NOMO-1 (cell line): ENCODE measurements around the gene AMBP.

Source experiments
- DNase-seq, 2 experiments: peaks; one replicate each; lab custom pipeline; 2025; ENCODE audit not compliant: unreplicated experiment in 2 of 2; lab: John Stamatoyannopoulos, UW

Gene AMBP

DNA sequence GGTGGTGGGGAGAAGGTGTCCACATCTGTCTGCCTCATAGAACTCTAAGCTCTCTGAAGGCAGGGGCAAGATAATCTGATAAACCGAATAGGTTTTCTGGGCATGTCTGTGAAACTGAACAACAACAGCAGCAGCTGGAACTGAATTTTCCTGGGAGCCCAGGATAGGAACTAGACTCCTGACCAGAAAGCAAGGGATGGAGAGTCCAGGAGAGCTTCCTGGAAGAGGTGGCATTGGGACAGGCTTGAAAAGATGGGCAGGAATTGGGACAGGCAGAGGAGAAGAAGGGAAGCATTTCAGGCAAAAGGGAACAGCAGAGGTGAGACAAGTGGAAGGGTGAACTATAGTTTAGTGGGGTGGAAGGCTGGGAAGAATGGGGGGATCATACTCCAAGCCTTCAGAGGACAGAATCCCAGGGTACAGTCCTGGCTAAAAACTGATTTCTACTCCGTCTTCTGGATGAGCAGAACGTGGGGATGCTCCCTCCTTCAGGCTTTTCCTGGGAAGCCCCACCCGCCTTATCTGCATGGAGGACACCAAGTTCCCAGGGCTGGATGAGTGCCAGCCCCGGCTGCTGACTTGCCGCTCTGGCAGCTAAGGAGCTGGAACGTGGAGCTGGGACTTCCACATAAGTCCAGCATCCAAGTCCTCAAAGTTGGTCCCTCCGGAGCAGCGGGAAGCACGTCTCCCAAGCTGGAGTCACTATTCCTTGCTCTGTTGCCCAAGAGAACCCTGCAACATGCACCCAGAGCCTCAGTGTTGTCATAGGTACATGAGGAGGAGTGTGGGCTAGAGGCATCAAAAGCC lies 34.9 kb upstream of the AMBP start:
- DNase-seq: no peak

DNA sequence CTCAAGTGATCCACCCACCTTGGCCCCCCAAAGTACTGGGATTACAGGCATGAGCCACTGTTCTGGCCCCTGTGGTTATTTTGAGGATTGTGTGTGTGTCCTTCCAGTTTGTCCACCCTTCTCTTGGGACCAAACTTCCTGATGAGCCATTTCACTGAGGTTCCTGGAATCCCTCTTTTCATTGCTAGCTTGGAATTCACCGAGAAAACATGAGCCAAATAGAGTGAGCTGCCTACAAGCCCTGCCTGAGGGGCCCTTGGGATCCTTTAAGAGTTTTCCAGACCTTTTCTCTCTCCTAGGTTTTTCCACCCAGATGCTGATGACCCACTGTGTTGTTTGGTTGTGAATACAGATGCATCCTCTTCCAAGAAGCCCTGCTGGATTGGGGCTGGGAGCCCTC lies 34.2 kb upstream of the AMBP start:
- DNase-seq: no peak

DNA sequence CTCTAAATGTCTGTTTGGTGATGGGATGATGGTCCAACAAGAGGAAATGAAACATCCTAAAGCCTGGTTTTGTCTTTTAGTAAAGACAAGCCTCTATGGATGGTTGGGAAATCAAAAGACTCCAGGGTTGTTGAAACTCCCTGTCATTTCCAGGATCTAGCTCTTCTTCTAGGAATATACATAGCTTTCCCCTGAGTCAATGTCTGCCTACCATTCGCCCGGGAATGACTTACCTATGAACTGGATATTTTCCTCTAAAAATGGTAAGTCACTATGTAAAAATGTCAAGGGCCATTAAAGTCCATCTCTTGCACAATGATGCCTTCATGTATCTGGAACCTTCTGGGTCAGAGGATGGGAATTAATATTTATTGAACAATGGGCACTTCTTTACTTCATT lies 32.1 kb upstream of the AMBP start:
- DNase-seq: no peak

DNA sequence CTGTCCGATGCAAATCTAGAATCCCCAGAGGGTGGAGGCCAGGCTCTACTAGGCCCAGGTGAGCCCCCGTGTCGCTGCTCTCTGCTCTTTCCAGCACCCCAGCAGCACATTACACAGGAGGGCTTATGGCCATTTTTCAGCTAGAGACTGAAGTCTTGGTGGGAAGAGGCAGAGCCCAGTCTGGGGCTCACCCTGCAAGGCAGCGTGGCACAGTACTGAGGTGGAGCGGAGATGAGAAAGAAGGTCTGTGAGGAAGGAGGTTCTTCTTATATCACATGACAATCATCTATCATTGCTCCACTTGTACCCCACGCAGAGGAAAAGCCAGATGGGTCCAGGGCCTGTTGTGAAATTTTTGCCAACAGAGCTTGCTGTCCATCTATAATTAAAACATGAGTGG lies 31.0 kb upstream of the AMBP start:
- DNase-seq: no peak

DNA sequence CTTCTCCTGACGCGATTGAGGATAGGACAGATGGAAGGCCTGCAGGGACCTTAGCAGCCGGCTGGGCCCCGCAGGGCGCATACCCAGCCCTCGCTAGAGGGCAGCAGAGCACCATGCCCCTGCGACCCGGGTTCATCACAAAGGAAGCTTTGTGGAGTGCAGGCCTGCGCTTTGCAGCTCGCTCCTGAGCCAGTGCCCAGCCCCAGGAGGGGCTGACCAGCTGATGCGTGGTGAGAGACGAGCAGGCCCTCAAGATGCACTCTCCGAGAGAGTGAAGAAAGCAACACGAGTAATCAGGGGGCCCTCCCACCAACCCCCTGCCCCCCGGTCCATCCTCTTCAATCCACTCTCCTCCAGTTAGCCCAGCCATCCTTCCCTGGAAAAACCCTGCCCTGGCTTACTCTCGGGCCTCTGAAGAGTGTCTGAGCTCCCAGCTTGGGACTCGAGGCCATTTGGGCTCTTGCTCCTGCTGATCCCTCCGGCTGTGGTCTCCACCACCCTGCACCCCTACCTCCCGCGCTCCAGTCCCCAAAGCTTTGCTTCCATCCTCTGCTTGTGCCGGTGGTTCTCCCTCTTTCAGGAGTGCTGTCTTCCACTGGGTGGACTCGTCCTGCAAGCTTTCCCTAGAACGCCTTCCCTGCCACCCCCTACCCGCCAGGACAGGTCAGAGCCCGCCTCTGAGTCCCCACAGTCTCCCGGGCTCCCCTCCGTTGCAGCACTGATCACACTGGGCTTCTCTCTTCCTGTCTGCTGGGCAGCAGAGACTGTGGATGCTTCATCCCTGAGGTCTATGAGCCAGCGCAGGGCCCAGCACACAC lies 30.1 kb upstream of the AMBP start:
- DNase-seq: peak; percentile 35 to 53

DNA sequence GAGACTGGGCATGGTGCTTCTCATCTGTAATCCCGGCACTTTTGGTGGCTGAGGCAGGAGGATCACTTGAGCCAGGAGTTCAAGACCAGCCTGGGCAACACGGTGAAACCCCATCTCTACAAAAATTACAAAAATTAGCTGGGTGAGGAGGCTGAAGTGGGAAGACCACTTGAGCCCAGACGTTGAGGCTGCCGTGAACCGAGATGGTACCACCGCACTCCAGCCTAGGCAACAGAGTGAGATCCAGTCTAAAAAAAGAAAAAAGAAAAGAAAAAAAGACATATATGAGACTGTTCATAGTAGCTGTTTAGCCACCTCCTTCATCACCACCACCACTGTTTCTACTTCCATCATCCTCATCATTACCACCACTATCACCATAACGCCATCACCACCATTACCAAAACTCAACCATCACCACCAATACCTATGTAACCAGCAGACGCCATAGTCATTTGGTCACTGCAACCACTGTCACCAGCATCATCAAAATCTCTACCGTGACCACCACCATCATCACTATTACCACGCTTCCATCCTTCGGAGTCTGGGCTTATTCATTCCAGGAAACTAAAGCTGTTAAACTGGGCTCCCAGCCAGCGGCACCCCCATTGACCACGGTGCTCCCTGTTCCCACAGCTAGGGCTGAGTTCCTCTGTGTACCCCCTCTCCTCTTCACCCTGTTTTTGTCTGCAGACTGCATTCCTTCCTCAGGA lies 29.3 kb upstream of the AMBP start:
- no peak for DNase-seq

DNA sequence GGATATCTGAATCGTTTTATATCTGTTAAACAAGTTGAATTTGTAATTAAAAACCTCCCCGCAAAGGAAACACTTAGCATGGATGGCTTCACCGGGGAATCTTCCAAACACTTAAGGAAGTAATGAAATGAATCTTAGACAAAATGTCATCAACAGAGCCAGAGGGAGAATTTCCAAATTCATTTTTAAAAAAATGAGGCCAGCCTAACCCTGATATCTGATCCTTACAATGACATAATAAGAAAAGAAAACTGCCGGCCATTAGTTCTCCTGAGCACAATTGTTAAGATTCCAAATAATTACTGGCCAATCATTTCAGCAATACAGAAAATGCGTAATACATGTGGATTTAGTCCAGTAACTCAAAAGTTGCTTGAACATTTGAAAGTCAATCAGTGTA lies 27.1 kb upstream of the AMBP start:
- DNase-seq: no peak

DNA sequence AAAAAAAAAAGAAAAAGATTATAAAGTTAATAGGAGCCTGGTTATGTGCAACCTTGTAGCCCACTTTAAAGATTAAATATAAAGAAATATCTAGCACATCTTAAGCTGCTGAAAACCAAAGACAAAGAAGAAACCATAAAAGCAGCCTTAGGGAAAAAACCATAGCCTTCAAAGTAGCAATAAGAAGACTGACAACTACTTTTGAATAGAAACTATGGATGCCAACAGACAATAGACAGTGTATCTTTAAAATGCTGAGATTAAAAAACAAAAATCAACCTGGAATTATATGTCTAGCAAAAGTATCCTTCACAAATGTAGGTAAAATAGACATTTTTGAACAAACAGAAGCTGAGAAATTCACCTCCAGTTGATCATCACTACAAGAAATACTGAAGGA lies 24.4 kb upstream of the AMBP start:
- no peak for DNase-seq

DNA sequence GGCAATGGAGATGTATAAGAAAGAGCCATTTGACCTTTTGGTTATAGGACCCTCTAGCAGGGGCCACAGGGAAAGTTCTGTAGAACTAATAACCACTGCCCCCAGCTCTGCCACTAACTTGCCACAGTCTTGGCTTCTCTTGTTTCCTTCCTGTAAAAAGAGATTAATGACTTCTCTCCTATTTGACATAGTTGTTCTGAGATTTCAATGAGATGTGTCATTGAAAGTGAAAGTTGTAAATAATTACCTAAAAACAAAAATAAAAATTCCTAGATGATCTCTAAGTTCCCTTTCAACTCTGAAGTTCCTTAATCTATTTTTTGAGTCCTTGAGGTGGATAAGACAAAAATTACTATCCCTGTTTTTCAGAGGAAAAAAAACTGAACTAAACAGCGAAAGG lies 22.4 kb upstream of the AMBP start:
- DNase-seq: no peak

DNA sequence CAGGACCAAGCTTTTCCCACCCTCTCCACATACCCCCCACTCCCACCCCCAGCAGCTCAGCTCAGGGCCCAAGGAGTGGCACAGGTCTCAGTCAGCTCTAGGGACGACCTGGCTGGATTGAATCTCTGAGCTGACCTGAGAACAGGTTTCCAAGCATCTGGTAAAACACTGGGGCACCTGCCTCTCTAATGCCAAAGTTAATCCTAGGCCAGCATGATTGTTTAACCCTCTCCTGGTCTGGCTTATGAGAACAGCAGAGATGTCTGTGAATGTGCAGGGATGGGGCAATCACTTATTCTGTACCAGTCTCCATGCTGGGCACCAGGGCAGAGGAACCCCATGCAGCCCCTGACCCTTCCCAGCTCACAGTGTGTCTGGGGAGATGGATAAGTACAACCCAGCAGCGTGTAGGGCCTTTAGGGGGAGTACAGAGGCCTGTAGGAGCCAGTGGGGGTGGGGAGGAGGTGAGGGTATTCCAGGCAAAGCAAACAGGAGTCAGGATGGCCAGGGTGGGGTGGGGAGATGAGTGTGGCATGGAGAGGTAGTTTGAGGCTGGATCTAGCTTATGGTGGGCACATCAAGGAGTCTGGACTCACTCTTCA lies 21.7 kb upstream of the AMBP start:
- DNase-seq: no peak

DNA sequence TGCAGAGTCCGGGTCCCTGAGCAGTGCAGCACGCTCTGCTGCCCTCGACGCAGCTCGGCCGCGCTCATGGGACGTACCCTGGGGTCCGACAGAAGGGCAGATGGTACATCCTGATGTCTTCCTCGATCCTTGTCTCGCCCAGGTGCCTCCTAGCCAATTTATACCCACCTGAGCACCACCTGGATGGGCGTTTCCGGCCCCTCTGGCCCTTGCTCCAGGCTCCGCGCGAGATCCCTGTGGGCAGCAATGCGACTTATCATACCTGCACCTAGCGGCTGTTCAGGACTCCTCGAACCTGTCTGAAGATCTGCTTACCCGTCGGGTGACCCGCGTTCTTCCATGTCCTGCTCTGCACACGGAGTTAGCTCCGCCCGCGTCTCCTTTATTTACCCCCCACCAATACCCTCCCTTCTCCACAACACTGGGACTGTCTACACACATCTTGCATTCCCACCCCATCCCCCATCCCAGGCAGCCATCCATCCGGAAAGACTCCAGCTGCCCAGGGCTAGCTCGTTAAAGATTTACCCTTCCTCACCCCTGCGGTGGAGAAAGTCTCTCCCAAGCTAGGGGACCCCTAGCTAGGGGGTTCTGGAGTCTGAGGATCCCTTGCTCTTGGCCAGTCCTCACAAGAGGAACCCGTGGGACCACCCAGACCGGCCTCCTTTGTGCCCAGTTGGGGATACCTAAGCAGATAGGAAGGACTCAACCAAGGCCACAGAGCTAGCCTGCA lies 21.0 kb upstream of the AMBP start, which contains the start of gene KIF12:
KIF12 (minus strand) TSS at position 357 of the 733 bp plus-strand sequence; CDS start at position 341, 16 bp downstream.
- no peak for DNase-seq

DNA sequence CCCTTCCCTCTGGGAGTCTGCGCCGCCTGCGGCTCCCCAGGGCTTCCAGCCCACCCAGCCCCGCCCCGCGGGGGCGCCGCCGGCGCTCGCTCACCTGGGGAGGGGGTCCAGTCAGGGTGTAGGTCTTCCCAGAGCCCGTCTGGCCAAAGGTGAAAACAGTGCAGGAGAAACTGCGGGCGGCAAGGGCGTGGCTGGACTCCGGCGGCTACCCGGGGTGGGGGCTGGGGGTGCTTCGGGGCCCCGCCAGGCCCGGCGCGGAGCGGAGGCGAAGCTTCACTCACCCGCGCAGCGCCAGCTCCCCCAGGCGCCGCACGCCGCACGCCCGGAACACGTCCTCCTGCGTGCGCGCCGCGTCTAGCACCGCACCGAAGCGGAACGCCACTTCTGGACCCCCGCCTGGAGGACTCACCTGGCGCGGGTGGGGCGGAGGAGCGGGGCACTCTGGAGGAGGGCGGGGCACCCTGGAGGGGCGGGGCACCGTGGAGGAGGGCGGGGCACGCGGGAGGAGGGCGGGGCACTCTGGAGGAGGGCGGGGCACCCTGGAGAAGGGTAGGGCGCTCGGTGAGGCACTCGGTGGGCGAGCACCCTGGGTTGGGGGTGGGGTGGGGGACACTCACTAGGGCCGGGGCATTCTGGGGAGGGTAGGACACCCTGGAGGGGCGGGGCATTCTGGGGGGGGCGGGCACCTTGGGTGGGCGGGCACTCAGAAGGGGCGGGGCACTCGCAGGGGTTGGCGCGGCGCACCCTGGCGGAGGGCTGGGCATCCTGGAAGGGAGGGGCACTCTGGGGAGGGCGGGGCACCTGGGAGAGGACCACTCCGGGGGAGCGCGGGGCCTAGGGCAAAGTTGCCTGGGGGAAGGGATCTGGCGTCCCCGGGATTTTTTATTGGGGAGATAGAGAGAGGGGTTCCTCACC lies 20.2 kb upstream of the AMBP start:
- DNase-seq: no peak

DNA sequence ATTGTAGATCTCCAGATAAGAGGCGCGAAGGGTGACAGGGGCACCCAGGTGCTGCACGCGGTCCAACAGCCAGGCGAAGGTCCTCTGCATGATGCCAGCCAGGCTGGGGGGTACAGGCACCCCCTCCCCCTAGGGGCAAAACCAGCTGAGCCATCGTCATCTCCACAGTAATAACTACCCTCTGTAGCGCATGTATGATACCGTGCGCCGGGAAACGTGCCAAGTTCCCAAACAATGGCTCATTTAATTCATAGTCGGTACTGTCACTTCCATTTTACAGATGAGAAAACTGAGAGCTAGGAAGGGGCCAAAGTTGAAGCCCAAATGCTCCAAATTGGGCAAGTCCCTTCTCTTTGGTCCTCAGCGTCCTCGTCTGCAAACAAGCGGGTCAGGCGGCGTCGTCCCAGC lies 19.5 kb upstream of the AMBP start:
- DNase-seq: no peak

DNA sequence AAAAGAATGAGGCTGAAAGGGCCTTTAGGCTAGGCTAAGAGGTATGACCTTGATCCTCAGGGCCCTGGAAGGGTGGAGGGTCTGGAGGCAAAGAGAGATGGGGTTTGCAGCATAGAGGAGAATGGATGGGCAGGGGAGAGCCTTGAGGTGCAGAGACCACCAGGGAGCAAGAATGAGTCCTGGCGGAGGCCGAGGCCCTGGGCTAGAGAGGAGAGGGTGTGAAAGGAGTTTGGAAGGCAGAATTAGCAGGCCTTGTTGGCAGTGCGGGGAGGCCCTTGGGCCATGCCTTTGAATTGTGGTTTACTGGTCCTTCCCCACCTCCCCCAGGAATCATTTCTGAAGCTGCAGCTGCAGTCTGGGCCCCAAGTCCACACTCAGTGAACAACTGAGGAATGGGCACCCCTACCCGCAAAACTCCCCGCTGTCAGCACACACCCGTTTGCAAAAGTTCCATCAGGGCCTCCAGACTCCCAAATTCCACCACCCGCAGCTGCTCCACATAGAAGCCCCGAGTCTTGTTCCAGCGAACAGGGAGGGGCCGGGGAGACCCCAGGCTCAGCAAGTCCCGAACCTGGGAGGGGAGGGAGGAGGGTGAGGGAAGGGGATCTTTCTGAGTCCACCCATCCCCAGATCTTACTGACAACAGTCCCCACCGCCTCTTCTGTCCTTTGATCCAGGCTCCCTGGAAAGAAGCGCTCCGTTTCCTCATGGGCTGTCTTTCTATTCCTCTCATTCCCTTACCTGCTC lies 18.9 kb upstream of the AMBP start:
- DNase-seq: no peak

DNA sequence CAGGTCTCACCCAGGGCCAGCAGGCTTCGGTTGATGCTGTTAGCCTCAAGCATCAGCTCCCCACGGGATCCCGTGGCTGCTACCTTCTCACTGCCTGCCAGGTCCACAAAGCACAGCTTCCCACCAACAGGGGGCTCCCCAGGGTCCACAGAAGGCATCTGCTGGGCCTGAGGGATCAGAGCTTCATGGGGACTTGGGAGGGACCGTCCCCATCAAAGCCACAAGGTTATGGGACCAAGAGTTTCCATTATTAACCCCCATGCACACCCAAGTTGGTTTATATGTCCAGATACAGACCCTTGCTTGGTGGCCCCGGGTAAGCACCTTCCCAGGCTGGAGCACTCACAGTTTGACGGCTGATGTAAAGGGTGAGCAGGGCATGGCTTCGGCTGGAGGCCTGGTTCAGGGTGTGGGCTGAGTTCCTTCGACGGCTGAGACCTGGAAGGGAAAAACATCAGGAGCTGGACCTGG lies 18.0 kb upstream of the AMBP start:
- no peak for DNase-seq

DNA sequence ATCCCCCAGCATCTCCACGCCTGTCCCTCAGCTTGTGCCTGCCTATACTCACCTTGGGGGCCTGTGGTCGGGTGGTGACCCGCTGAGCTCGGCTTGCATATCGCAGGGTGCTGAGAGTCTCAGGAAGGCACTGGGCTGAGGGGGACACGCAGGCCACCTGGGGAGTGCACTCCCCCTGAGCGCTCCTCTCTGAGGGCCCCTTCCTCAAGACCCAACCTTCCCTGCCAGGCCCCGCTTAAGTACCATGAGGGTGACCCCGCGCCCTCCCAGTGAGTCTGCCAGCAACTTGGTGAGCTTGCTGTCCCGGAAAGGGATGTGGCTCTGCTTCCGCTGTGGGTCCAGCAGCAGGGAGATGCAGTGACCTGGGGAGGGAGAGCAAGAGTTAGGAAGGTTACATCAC lies 16.9 kb upstream of the AMBP start:
- DNase-seq: no peak

DNA sequence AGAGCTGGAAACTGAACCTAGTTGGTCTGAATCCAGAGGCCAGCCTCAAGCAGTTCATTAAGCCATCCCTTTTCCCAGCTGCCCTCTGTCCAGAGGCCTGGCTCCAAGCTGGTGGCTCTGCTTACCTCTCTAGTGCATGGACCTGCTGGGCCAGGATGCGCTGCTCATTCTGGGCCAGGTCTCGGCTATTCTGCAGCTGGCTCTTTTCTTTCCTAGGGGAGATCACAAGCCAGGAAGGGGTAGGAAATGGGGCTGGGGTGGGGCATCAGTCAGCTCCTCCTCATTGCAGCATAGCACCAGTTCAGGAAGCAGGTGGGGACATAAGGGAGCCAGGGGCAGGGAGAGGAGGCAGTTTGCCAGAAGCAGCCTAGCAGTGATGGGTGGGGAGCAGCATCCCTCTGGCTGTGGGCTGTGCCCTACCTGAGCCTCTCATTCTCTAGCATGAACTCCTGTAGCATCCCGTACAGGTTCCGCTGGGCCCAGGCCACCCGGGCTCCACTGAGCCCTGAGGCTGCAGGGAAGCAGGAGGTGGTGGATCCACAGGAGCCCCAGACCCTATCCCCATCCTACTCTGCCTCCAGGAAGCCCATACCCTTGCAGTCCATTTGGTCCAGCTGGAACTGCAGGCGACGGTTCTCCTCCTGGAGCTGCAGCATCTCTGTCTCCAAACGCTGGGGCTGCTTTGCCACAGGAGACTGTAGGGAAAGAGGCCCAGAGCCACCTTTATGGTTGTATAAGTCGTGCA lies 15.8 kb upstream of the AMBP start:
- no peak for DNase-seq

DNA sequence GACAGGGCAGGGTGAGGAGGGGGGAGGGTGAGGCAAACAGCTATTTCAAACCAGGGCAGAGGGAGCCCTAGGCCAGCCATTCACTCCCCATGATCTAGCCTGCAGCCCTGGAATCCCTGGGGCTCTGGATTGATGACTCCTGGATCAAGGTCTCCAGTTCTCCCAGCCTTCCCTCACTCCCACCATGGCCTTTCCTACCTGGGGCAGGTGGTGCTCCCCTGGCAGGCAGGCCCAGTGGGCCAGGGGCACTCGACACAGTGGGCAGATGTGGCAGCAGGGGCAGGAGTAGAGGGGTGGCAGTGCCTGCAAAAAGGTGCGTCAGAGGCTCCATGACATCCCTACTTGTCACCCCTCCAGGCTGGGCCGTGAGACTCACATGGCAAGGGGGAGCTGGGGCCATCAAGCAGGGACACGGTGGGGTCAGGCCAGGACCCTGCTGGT lies 15.0 kb upstream of the AMBP start:
- no peak for DNase-seq
